ENCODE measurements around the gene MSI2. TPM values are rescaled to one million over a fixed set of nuclear protein-coding genes. Genes with fewer than 3 reads are reported as not detected.

Gene MSI2
- total and polyA plus RNA-seq, 9 of the 15 experiments (the other 6 are each of a cell fraction or from before 2014, with no cell fraction given) = 4.6 to 61.8 (median 42.4) TPM

DNA sequence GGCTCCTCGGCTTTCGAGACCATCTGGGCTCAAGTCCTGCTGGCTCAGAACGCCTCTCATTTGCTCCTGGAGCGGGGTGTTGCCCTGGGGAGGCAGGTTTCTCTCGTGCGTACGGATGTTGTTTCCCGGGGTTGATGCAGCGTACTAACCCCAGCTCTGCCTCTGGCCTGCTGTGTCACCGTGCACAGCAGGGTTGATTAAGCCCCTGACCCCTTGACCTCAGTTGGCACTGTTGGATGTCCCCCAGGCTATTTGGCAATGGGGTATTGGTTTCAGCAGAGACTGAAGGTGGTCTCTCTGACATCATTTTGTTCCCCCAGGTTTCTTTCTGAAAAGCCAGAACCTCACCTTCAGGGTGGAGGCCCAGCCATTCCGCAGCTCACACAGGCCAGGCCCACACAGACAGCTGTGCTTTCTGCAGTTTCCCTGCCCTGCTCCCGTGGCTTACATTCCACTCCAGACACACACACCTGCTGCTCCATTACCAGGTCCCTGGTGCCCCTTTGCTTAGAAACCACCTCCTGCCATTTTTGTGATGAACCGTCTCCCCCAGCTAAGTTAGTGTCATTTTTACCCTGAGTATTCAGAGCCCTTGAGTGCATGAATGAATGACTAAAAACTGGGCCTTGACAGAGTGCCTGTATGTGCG lies 255.3 kb downstream of the MSI2 start (continued):
- TF ChIP-seq, protein P1, sequence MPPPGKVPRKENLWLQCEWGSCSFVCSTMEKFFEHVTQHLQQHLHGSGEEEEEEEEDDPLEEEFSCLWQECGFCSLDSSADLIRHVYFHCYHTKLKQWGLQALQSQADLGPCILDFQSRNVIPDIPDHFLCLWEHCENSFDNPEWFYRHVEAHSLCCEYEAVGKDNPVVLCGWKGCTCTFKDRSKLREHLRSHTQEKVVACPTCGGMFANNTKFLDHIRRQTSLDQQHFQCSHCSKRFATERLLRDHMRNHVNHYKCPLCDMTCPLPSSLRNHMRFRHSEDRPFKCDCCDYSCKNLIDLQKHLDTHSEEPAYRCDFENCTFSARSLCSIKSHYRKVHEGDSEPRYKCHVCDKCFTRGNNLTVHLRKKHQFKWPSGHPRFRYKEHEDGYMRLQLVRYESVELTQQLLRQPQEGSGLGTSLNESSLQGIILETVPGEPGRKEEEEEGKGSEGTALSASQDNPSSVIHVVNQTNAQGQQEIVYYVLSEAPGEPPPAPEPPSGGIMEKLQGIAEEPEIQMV (tag; conservative IDR thresholded peaks at IDR 0.05; ENCODE audit: low read depth) = no peak
- no peak for TF ChIP-seq RHOXF2B (CRISPR knock-in tag; conservative IDR thresholded peaks at IDR 0.05)

DNA sequence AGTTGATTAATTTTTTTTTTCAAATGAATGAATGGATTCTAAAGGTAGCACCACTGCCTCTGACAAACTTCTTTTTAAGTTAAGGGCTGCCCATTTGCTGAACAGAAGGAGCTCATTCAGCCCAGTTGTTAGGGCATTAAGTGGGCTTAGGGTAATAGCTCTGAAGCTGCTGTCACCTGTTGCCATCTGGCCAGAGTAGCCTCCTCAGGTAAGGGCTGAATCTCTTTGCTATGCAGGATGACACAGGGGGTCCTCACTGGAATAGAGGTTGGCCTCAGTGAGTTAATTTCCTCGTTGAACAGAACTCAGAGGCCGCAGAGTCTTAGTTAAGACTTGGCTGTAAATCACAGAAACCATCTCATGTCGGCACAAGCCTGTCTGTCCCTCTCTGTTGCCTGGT lies 255.9 kb downstream of the MSI2 start:
- H3K9ac ChIP-seq (ENCODE audit: insufficient read depth in 1 of 2, low read depth in 2 of 2, low read length in 2 of 2) = no peak overlapping the region
- intact Hi-C loops (cut with micrococcal nuclease) = no loop called here

More for the DNA sequence above, 255.9 kb downstream of the MSI2 start:
- ATAC-seq (no peak), FAIRE-seq (no peak), DNase-seq (ENCODE audit: extremely low read depth in 1 of 4, low spot score in 3 of 4) (no peak)
- H3K27me3 ChIP-seq (ENCODE audit: control insufficient read depth in 2 of 2, insufficient read depth in 2 of 2, low read length in 2 of 2) = no peaks in the 10 kb centered on the region
- no peak overlapping the region for H3K27ac ChIP-seq (ENCODE audit: extremely low read depth, low read depth, low read length)
- 59% methylated on average over 3 of the region's 3 CpGs for WGBS (ENCODE audit: insufficient coverage, low coverage, missing lambda C conversion rate)
- no peaks in the 10 kb centered on the region for H3K9me1 ChIP-seq (ENCODE audit: control insufficient read depth, insufficient read depth, low read length)
- H2AFZ ChIP-seq (ENCODE audit: low read depth, low read length) = no peak overlapping the region
- H3K4me2 ChIP-seq (ENCODE audit: insufficient read depth, low read length) = no peak overlapping the region
- in situ Hi-C loops (cut with MboI) = no loop called here
- H4K20me1 ChIP-seq (replicated peaks; ENCODE audit: control insufficient read depth, insufficient read depth, low read length) = no peaks in the 10 kb centered on the region; the same call in 1 of the 2 replicates
- H3K79me2 ChIP-seq (ENCODE audit: control insufficient read depth, insufficient read depth, low read length) = 0 out of 3 replicates have a peak, but pooled peaks cover 3% of the 10 kb centered on the region
- no peaks in the 10 kb centered on the region for H3K9me3 ChIP-seq (replicated peaks; ENCODE audit: control insufficient read depth, insufficient read depth, low read depth, low read length)
- ChIA-PET CTCF (ENCODE audit: low intra/inter-chr PET ratio) (no interaction called here), POLR2A (no interaction called here)
- no TSS peak for BruUV-seq (replicated peaks)
- peaks cover 0 to 6% of the 10 kb centered on the region in 2 experiments; a peak in 4 of 5 replicates for H3K4me1 ChIP-seq (replicated peaks in 1 of 2; ENCODE audit: control insufficient read depth in 2 of 2, insufficient read depth in 2 of 2, low read length in 2 of 2)
- no peak overlapping the region for H3K4me3 ChIP-seq
- no peaks in the 10 kb centered on the region for H3K36me3 ChIP-seq (ENCODE audit: control insufficient read depth, insufficient read depth, low read length)
- no peak for TF ChIP-seq NR2C1 (IDR thresholded peaks at IDR 0.05)
- TF ChIP-seq NR2C1 (tag; IDR thresholded peaks at IDR 0.05) = no peak
- TF ChIP-seq ZNF134 (CRISPR knock-in tag; conservative IDR thresholded peaks at IDR 0.05) = no peak

Data from K562 (cell line).